Cerebellar cortex (tissue), 1 donor: Measurements from ENCODE around the gene TMEM266.

Source experiments
- DNase-seq: peaks from one replicate; pipeline ENCODE4 v3.0.0-alpha.2; 2015; ENCODE audit warnings: low spot score

Gene TMEM266

GRCh38 chr15:76070192-76070591 is 10.4 kb downstream of the TMEM266 start:
- no peak for DNase-seq

GRCh38 chr15:76070921-76071635 is 11.3 kb downstream of the TMEM266 start:
- no peak for DNase-seq

GRCh38 chr15:76071806-76072205 is 12.0 kb downstream of the TMEM266 start:
- no peak for DNase-seq

GRCh38 chr15:76073554-76073953 is 13.8 kb downstream of the TMEM266 start:
- no peak for DNase-seq

- no peak for DNase-seq
These were observed 15.3 kb downstream of the TMEM266 start for GRCh38 chr15:76075046-76075445.

GRCh38 chr15:76078285-76078877 is 18.6 kb downstream of the TMEM266 start:
- DNase-seq = no peak

GRCh38 chr15:76084256-76084655 is 24.5 kb downstream of the TMEM266 start:
- DNase-seq = no peak

GRCh38 chr15:76098685-76099084 is 38.9 kb downstream of the TMEM266 start:
- DNase-seq = no peak

GRCh38 chr15:76099388-76099787 is 39.6 kb downstream of the TMEM266 start:
- peak; percentile 52 for DNase-seq

GRCh38 chr15:76100361-76100760 is 40.6 kb downstream of the TMEM266 start:
- no peak for DNase-seq

GRCh38 chr15:76101655-76102054 is 41.9 kb downstream of the TMEM266 start:
- DNase-seq = no peak

GRCh38 chr15:76105391-76105790 is 45.6 kb downstream of the TMEM266 start:
- DNase-seq = no peak

GRCh38 chr15:76105911-76106310 is 46.1 kb downstream of the TMEM266 start:
- no peak for DNase-seq

GRCh38 chr15:76107169-76107568 is 47.4 kb downstream of the TMEM266 start:
- DNase-seq = no peak

GRCh38 chr15:76108021-76108723 is 48.4 kb downstream of the TMEM266 start:
- DNase-seq = peak; percentile 62

GRCh38 chr15:76109046-76109445 is 49.3 kb downstream of the TMEM266 start:
- peak; percentile 72 for DNase-seq

GRCh38 chr15:76114561-76114960 is 54.8 kb downstream of the TMEM266 start:
- no peak for DNase-seq

GRCh38 chr15:76116138-76116885 is 56.5 kb downstream of the TMEM266 start:
- DNase-seq = no peak

- no peak for DNase-seq
These were observed 57.4 kb downstream of the TMEM266 start for GRCh38 chr15:76117181-76117580.

GRCh38 chr15:76118767-76119166 is 59.0 kb downstream of the TMEM266 start:
- no peak for DNase-seq

- no peak for DNase-seq
These were observed 63.2 kb downstream of the TMEM266 start for GRCh38 chr15:76123031-76123430.

- no peak for DNase-seq
These were observed 67.4 kb downstream of the TMEM266 start for GRCh38 chr15:76127169-76127568.

GRCh38 chr15:76127880-76128279 is 68.1 kb downstream of the TMEM266 start:
- no peak for DNase-seq
